Measurements from ENCODE around the gene PPP1R14C. TPM values are rescaled to one million over a fixed set of nuclear protein-coding genes. Genes with fewer than 3 reads are reported as not detected.

The PPP1R14C gene
- polyA plus RNA-seq, 3 donors, result 0.11 TPM; not detected in 2

DNA sequence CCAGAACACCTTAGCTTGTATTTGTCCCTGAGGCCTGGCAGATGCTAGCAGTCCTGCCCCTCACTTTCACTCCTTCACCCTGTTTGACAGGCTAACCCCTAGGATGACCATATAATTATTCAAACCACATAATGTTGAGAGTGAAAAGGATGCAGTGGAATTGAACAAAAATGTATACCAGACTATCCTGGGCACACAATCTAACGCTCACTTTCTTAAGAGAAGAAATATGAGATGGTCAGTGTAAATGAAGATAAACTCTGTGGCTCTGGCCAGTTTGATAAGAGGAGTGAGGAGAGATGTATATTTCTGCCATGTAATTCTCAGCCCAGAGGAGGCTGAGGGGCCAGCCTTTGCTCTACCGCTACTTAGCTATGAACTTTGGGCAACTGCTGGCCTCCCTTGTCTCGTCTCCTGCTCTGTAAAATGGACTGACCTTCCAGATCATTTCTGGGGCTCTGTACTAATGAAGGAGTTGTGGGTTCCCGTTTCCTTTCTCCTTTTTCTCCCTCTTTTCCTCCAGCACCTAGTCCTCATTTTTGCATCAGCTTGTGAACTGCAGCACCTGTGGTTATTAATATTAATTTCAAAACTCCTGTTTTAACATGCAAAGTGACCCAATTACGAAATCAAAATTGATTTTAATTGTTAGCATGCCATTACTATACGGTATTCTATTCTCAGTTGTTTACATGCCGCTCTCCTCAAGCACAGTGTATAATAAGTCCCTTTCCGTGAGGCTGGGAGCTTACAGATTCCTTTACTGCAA is 133.5 kb downstream of the PPP1R14C start:
- H3K27ac Mint-ChIP-seq, result no peak overlapping the region
- no peak overlapping the region for H3K4me3 Mint-ChIP-seq
- no peaks in the 10 kb centered on the region for H3K4me1 Mint-ChIP-seq
- Histone ChIP-seq H3K4me2 (replicated peaks; ENCODE audit: extremely low read depth, low read length, poor library complexity, severe bottlenecking) (no peak overlapping the region), H3K9ac (ENCODE audit: insufficient read depth, low read length, poor library complexity, severe bottlenecking) (no peak overlapping the region), H4K20me1 (ENCODE audit: insufficient read depth, low read length) (no peaks in the 10 kb centered on the region), H3K9me3 (replicated peaks in 1 of 2; ENCODE audit: control insufficient read depth in 1 of 2, insufficient read depth in 1 of 2, low read length in 2 of 2) (no peaks in the 10 kb centered on the region), H2AFZ (ENCODE audit: insufficient read depth, low read depth, low read length, poor library complexity, severe bottlenecking) (no peak overlapping the region), H3K4me3 (replicated peaks in 1 of 3; ENCODE audit: low read depth in 2 of 3, low read length in 3 of 3) (no peak overlapping the region), H3K4me1 (ENCODE audit: control insufficient read depth in 1 of 2, insufficient read depth in 2 of 2, low read length in 2 of 2) (no peaks in the 10 kb centered on the region), H3K27me3 (ENCODE audit: control insufficient read depth in 2 of 2, insufficient read depth in 2 of 2, low read length in 2 of 2) (peaks cover 0 to 2% of the 10 kb centered on the region in 2 donors), H3K27ac (ENCODE audit: low read depth in 1 of 2, low read length in 2 of 2) (no peak overlapping the region), H3K36me3 (replicated peaks in 1 of 2; ENCODE audit: control insufficient read depth in 1 of 2, insufficient read depth in 2 of 2, low read length in 2 of 2) (no peaks in the 10 kb centered on the region), H3K79me2 (ENCODE audit: insufficient read depth, low read length) (no peaks in the 10 kb centered on the region)
- no peaks in the 10 kb centered on the region for H3K36me3 Mint-ChIP-seq
- WGBS (ENCODE audit: insufficient coverage), result 40% methylated on average over 1 of the region's 8 CpGs
- peaks cover 5 to 24% (median 7%) of the 10 kb centered on the region in 3 donors for H3K27me3 Mint-ChIP-seq (ENCODE audit: low read depth in 3 of 3)
- DNase-seq, result no peak
- H3K9me3 Mint-ChIP-seq, result peaks cover 0 to 2% (median 0%) of the 10 kb centered on the region in 7 donors
- intact Hi-C loops (cut with micrococcal nuclease), result no loop called here
- TF ChIP-seq, protein P1, sequence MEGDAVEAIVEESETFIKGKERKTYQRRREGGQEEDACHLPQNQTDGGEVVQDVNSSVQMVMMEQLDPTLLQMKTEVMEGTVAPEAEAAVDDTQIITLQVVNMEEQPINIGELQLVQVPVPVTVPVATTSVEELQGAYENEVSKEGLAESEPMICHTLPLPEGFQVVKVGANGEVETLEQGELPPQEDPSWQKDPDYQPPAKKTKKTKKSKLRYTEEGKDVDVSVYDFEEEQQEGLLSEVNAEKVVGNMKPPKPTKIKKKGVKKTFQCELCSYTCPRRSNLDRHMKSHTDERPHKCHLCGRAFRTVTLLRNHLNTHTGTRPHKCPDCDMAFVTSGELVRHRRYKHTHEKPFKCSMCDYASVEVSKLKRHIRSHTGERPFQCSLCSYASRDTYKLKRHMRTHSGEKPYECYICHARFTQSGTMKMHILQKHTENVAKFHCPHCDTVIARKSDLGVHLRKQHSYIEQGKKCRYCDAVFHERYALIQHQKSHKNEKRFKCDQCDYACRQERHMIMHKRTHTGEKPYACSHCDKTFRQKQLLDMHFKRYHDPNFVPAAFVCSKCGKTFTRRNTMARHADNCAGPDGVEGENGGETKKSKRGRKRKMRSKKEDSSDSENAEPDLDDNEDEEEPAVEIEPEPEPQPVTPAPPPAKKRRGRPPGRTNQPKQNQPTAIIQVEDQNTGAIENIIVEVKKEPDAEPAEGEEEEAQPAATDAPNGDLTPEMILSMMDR (IDR thresholded peaks at IDR 0.05), result no peak

DNA sequence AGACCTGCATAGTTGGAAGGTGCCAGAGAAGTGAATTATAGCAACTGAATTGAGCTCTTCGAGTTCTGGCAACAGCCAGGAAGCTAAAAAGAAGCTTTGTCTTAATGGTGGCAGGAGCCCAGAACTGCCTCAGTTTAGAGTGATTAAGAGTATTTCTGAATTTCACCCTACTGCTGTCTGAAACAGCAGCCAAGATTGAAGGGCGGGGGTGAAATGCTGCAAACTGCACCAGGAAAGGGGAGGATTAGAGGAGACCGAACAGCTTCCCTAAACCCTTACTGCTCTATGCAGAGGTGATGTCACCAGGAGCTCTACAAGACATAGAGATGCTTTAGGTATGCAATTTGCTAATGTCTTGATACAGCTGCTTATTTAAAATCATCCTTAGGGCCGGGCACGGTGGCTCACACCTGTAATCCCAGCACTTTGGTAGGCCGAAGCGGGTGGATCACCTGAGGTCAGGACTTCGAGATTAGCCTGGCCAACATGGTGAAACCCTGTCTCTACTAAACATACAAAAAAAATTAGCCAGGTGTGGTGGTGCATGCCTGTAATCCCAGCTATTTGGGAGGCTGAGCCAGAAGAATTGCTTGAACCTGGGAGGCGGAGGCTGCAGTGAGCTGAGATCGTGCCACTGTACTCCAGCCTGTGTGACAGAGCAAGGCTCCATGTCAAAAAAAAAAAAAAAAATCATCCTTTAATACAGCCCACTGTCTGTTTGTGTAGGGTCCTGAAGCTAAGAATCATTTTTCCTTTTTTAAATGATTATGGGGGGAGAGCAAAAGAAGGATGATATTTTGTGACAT is 134.3 kb downstream of the PPP1R14C start:
- Histone ChIP-seq H2AFZ (ENCODE audit: insufficient read depth, low read depth, low read length, poor library complexity, severe bottlenecking) (no peak overlapping the region), H3K27me3 (ENCODE audit: control insufficient read depth in 2 of 2, insufficient read depth in 2 of 2, low read length in 2 of 2) (peaks cover 0 to 2% of the 10 kb centered on the region in 2 donors), H3K27ac (ENCODE audit: low read depth in 1 of 2, low read length in 2 of 2) (no peak overlapping the region), H3K9me3 (replicated peaks in 1 of 2; ENCODE audit: control insufficient read depth in 1 of 2, insufficient read depth in 1 of 2, low read length in 2 of 2) (no peaks in the 10 kb centered on the region), H3K4me3 (replicated peaks in 1 of 3; ENCODE audit: low read depth in 2 of 3, low read length in 3 of 3) (no peak overlapping the region), H3K79me2 (ENCODE audit: insufficient read depth, low read length) (no peaks in the 10 kb centered on the region), H4K20me1 (ENCODE audit: insufficient read depth, low read length) (no peaks in the 10 kb centered on the region), H3K4me1 (ENCODE audit: control insufficient read depth in 1 of 2, insufficient read depth in 2 of 2, low read length in 2 of 2) (no peaks in the 10 kb centered on the region), H3K4me2 (replicated peaks; ENCODE audit: extremely low read depth, low read length, poor library complexity, severe bottlenecking) (no peak overlapping the region), H3K36me3 (replicated peaks in 1 of 2; ENCODE audit: control insufficient read depth in 1 of 2, insufficient read depth in 2 of 2, low read length in 2 of 2) (no peaks in the 10 kb centered on the region), H3K9ac (ENCODE audit: insufficient read depth, low read length, poor library complexity, severe bottlenecking) (no peak overlapping the region)
- H3K27ac Mint-ChIP-seq, result no peak overlapping the region
- H3K36me3 Mint-ChIP-seq, result no peaks in the 10 kb centered on the region
- H3K4me3 Mint-ChIP-seq, result no peak overlapping the region
- no CpG with 5 or more reads among the region's 10 CpGs for WGBS (ENCODE audit: insufficient coverage)
- H3K9me3 Mint-ChIP-seq, result peaks cover 0 to 2% (median 0%) of the 10 kb centered on the region in 7 donors
- intact Hi-C loops (cut with micrococcal nuclease), result no loop called here
- H3K4me1 Mint-ChIP-seq, result no peaks in the 10 kb centered on the region
- peaks cover 6 to 26% (median 7%) of the 10 kb centered on the region in 3 donors for H3K27me3 Mint-ChIP-seq (ENCODE audit: low read depth in 3 of 3)
- DNase-seq, result no peak
- TF ChIP-seq, protein P1 (IDR thresholded peaks at IDR 0.05), result no peak
